Left ventricle myocardium inferior (tissue), 1 donor: ENCODE results near the gene CLRN3. TPM values are rescaled to one million over a fixed set of nuclear protein-coding genes. Genes with fewer than 3 reads are reported as not detected.

ENCODE experiments used
- total RNA-seq: library from RNA; stranded (reverse); fragmentation: NEBNext Ultra II Directional; extraction: Animal tissue kit (Norgen Biotek cat#: 25700); gene quantifications from one replicate; pipeline ENCODE4 v1.2.1, GENCODE V29; 2021
- donor health status: DM: no; HTN: yes; CAD: no; lungs with severe emphysema.

CLRN3 gene
- total RNA-seq, 1 donor from 2014 or later = not detected

Other genes with a start within 250 kb of the CLRN3 start
- 0.08 TPM for gene FOXI2, start 155.8 kb downstream of the CLRN3 start, total RNA-seq
- 13.8 TPM for gene PTPRE, start 14.2 kb upstream of the CLRN3 start, total RNA-seq
- 1.2 TPM for gene MKI67, start 233.5 kb upstream of the CLRN3 start, total RNA-seq